ENCODE results near the gene PTPRA. TPM values are rescaled to one million over a fixed set of nuclear protein-coding genes. Genes with fewer than 3 reads are reported as not detected.
A peak's percentile ranks its signal among the peaks of the same experiment; 100 is the strongest.

The PTPRA gene
- polyA plus RNA-seq, 3 donors: 13.0 to 41.9 (median 13.1) TPM

DNA sequence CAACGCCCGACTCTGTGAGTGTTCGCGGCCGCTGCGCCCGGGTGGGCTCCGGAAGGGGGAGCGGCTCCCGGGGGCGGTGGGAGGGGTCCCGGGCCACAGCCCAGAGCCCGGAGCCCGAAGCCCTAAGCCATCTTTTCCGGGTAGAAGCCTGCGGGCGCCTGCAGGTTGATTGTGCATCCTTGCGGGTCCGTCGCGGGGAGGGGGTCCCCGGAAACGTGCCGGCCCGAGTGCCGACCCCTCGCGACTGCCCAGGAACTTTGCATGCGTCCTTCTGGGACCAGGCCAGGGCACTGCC, 413 bp downstream of the PTPRA start:
- Mint-ChIP-seq H3K9me3 (peaks cover 0 to 3% (median 0%) of the 10 kb centered on the region in 7 donors), H3K27ac (peak overlapping the region; percentile 35 to 89 (median 82)), H3K27me3 (ENCODE audit: low read depth in 3 of 3) (peaks cover 8 to 15% (median 9%) of the 10 kb centered on the region in 3 donors), H3K36me3 (peaks cover 11 to 12% of the 10 kb centered on the region in 2 donors), H3K4me1 (peaks cover 59% of the 10 kb centered on the region), H3K4me3 (peak overlapping the region; percentile 92 to 94)
- H2AFZ ChIP-seq (ENCODE audit: insufficient read depth, low read depth, low read length, poor library complexity, severe bottlenecking): peak overlapping the region; percentile 97
- peaks cover 41% of the 10 kb centered on the region for H4K20me1 ChIP-seq (ENCODE audit: insufficient read depth, low read length)
- intact Hi-C loops (cut with micrococcal nuclease): loop anchor here (5.0 to 10.0 kb wide), 3 partner anchors 41 to 121 kb away; no protein-coding TSS in a partner anchor
- H3K9me3 ChIP-seq (replicated peaks in 1 of 2; ENCODE audit: control insufficient read depth in 1 of 2, insufficient read depth in 1 of 2, low read length in 2 of 2): no peaks in the 10 kb centered on the region
- peaks cover 42 to 56% of the 10 kb centered on the region in 2 donors for H3K4me1 ChIP-seq (ENCODE audit: control insufficient read depth in 1 of 2, insufficient read depth in 2 of 2, low read length in 2 of 2)
- H3K27me3 ChIP-seq (ENCODE audit: control insufficient read depth in 2 of 2, insufficient read depth in 2 of 2, low read length in 2 of 2): peaks cover 0 to 10% of the 10 kb centered on the region in 2 donors
- H3K27ac ChIP-seq (ENCODE audit: low read depth in 1 of 2, low read length in 2 of 2): peak overlapping the region in 1 of 2 donors; percentile 83
- 0% methylated on average over 29 of the region's 29 CpGs for WGBS (ENCODE audit: insufficient coverage)
- peaks cover 52% of the 10 kb centered on the region for H3K79me2 ChIP-seq (ENCODE audit: insufficient read depth, low read length)
- no peaks in the 10 kb centered on the region for H3K36me3 ChIP-seq (replicated peaks in 1 of 2; ENCODE audit: control insufficient read depth in 1 of 2, insufficient read depth in 2 of 2, low read length in 2 of 2)
- H3K9ac ChIP-seq (ENCODE audit: insufficient read depth, low read length, poor library complexity, severe bottlenecking): peak overlapping the region; percentile 91
- peak in 1 of 3 donors; percentile 21 for DNase-seq
- TF ChIP-seq, protein P1, sequence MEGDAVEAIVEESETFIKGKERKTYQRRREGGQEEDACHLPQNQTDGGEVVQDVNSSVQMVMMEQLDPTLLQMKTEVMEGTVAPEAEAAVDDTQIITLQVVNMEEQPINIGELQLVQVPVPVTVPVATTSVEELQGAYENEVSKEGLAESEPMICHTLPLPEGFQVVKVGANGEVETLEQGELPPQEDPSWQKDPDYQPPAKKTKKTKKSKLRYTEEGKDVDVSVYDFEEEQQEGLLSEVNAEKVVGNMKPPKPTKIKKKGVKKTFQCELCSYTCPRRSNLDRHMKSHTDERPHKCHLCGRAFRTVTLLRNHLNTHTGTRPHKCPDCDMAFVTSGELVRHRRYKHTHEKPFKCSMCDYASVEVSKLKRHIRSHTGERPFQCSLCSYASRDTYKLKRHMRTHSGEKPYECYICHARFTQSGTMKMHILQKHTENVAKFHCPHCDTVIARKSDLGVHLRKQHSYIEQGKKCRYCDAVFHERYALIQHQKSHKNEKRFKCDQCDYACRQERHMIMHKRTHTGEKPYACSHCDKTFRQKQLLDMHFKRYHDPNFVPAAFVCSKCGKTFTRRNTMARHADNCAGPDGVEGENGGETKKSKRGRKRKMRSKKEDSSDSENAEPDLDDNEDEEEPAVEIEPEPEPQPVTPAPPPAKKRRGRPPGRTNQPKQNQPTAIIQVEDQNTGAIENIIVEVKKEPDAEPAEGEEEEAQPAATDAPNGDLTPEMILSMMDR (IDR thresholded peaks at IDR 0.05): no peak
- peak overlapping the region; percentile 90 for H3K4me2 ChIP-seq (replicated peaks; ENCODE audit: extremely low read depth, low read length, poor library complexity, severe bottlenecking)
- peak overlapping the region; percentile 86 to 98 (median 89) for H3K4me3 ChIP-seq (replicated peaks in 1 of 3; ENCODE audit: low read depth in 2 of 3, low read length in 3 of 3)

DNA sequence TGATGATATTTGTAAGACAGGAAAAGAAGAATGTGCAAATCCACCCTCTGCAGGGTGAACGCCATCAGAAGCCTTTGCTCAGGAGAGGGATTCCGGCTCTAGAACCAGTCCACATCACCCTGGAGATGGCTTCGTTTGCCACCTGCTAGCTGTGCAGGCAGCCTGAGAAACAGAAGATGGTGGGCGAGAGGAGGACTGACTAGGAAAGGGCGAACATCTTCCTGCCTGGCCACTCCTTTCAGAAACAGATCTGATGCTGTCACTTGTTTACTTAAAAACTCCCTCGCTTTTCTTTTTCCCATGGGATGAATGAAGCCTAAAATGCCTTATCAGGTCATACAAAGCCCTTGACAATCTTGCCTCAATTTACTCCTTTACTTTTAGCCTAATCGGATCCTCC, 1.2 kb downstream of the PTPRA start:
- H3K27ac ChIP-seq (ENCODE audit: low read depth in 1 of 2, low read length in 2 of 2): no peak overlapping the region
- peak overlapping the region; percentile 90 for H3K4me2 ChIP-seq (replicated peaks; ENCODE audit: extremely low read depth, low read length, poor library complexity, severe bottlenecking)
- peak overlapping the region; percentile 91 for H3K9ac ChIP-seq (ENCODE audit: insufficient read depth, low read length, poor library complexity, severe bottlenecking)
- Mint-ChIP-seq H3K4me1 (peaks cover 62% of the 10 kb centered on the region), H3K9me3 (peaks cover 0 to 3% (median 0%) of the 10 kb centered on the region in 7 donors), H3K27ac (peak overlapping the region in 1 of 7 donors; percentile 78), H3K27me3 (ENCODE audit: low read depth in 3 of 3) (peaks cover 6 to 15% (median 9%) of the 10 kb centered on the region in 3 donors), H3K36me3 (peaks cover 9 to 11% of the 10 kb centered on the region in 2 donors), H3K4me3 (peak overlapping the region; percentile 92 to 94)
- no peaks in the 10 kb centered on the region for H3K36me3 ChIP-seq (replicated peaks in 1 of 2; ENCODE audit: control insufficient read depth in 1 of 2, insufficient read depth in 2 of 2, low read length in 2 of 2)
- H3K4me1 ChIP-seq (ENCODE audit: control insufficient read depth in 1 of 2, insufficient read depth in 2 of 2, low read length in 2 of 2): peaks cover 42 to 56% of the 10 kb centered on the region in 2 donors
- H3K27me3 ChIP-seq (ENCODE audit: control insufficient read depth in 2 of 2, insufficient read depth in 2 of 2, low read length in 2 of 2): peaks cover 0 to 10% of the 10 kb centered on the region in 2 donors
- H3K4me3 ChIP-seq (replicated peaks in 1 of 3; ENCODE audit: low read depth in 2 of 3, low read length in 3 of 3): peak overlapping the region; percentile 86 to 98 (median 89)
- TF ChIP-seq, protein P1 (IDR thresholded peaks at IDR 0.05): no peak
- H2AFZ ChIP-seq (ENCODE audit: insufficient read depth, low read depth, low read length, poor library complexity, severe bottlenecking): peak overlapping the region; percentile 97
- no peak for DNase-seq
- H4K20me1 ChIP-seq (ENCODE audit: insufficient read depth, low read length): peaks cover 49% of the 10 kb centered on the region
- no peaks in the 10 kb centered on the region for H3K9me3 ChIP-seq (replicated peaks in 1 of 2; ENCODE audit: control insufficient read depth in 1 of 2, insufficient read depth in 1 of 2, low read length in 2 of 2)
- H3K79me2 ChIP-seq (ENCODE audit: insufficient read depth, low read length): peaks cover 60% of the 10 kb centered on the region
- WGBS (ENCODE audit: insufficient coverage): 18% methylated on average over 3 of the region's 7 CpGs
- intact Hi-C loops (cut with micrococcal nuclease): loop anchor here (5.0 to 10.0 kb wide), 3 partner anchors 42 to 120 kb away; no protein-coding TSS in a partner anchor
